Endometrium (tissue), 2 donors: ENCODE measurements around the gene PRKACB.

ENCODE experiments used
- FAIRE-seq: peaks from 2 replicates; lab custom pipeline; 2012; peaks lifted over from hg19 to GRCh38; lab: Jason Lieb, UNC
- donor health status: control.
- donor health status: control.

The PRKACB gene

GRCh38 chr1:84156210-84156621 lies 12.1 kb downstream of the PRKACB start:
- FAIRE-seq: no peak

GRCh38 chr1:84159533-84160240 lies 15.6 kb downstream of the PRKACB start:
- no peak for FAIRE-seq

- no peak for FAIRE-seq
These were observed 18.2 kb downstream of the PRKACB start for GRCh38 chr1:84162295-84162694.

- no peak for FAIRE-seq
These were observed 19.3 kb downstream of the PRKACB start for GRCh38 chr1:84163123-84163931.

GRCh38 chr1:84164161-84164560 lies 20.1 kb downstream of the PRKACB start:
- FAIRE-seq: no peak

- FAIRE-seq: no peak
These were observed 20.5 kb downstream of the PRKACB start for GRCh38 chr1:84164567-84165021.

GRCh38 chr1:84165601-84166000 lies 21.5 kb downstream of the PRKACB start:
- FAIRE-seq: no peak

- FAIRE-seq: no peak
These were observed 22.7 kb downstream of the PRKACB start for GRCh38 chr1:84166797-84167196.

- FAIRE-seq: no peak
These were observed 24.7 kb downstream of the PRKACB start for GRCh38 chr1:84168783-84169182.

GRCh38 chr1:84170171-84170570 lies 26.1 kb downstream of the PRKACB start:
- no peak for FAIRE-seq

- no peak for FAIRE-seq
These were observed 27.4 kb downstream of the PRKACB start for GRCh38 chr1:84171481-84171880.

- FAIRE-seq: no peak
These were observed 30.0 kb downstream of the PRKACB start for GRCh38 chr1:84174051-84174556.

- no peak for FAIRE-seq
These were observed 37.4 kb downstream of the PRKACB start for GRCh38 chr1:84181350-84182005.

- peak; percentile 83 for FAIRE-seq
These were observed 46.4 kb downstream of the PRKACB start for GRCh38 chr1:84190455-84190854.

GRCh38 chr1:84192681-84193080 lies 48.6 kb downstream of the PRKACB start:
- FAIRE-seq: no peak

- FAIRE-seq: no peak
These were observed 54.8 kb downstream of the PRKACB start for GRCh38 chr1:84198832-84199231.

GRCh38 chr1:84199257-84199656 lies 55.2 kb downstream of the PRKACB start:
- no peak for FAIRE-seq

GRCh38 chr1:84202126-84202525 lies 58.1 kb downstream of the PRKACB start:
- FAIRE-seq: no peak

GRCh38 chr1:84206375-84206774 lies 62.3 kb downstream of the PRKACB start:
- no peak for FAIRE-seq

GRCh38 chr1:84208935-84209334 lies 64.9 kb downstream of the PRKACB start:
- FAIRE-seq: no peak

GRCh38 chr1:84214115-84214956 lies 70.3 kb downstream of the PRKACB start:
- no peak for FAIRE-seq

- no peak for FAIRE-seq
These were observed 73.2 kb downstream of the PRKACB start for GRCh38 chr1:84217239-84217638.
